Measurements from ENCODE around the gene EMILIN1. TPM values are rescaled to one million over a fixed set of nuclear protein-coding genes. Genes with fewer than 3 reads are reported as not detected.

The EMILIN1 gene
- total and polyA plus RNA-seq, 2 donors (not counting 1 experiment from before 2014, with no cell fraction given) = 0.24 to 0.52 TPM

- no peak for TF ChIP-seq EZH2 (IDR thresholded peaks at IDR 0.05; ENCODE audit: borderline replicate concordance, insufficient read depth, low read depth, low read length, poor library complexity, severe bottlenecking)
- no peak for TF ChIP-seq CTCF (IDR thresholded peaks at IDR 0.05)
- H4K20me1 ChIP-seq (ENCODE audit: control insufficient read depth, insufficient read depth, low read length, poor library complexity, severe bottlenecking) = no peaks in the 10 kb centered on the region
- Mint-ChIP-seq H3K27ac (no peak overlapping the region), H3K27me3 (no peaks in the 10 kb centered on the region), H3K9me3 (ENCODE audit: insufficient read depth) (no peaks in the 10 kb centered on the region), H3K4me1 (peaks cover under 1% of the 10 kb centered on the region), H3K4me3 (no peak overlapping the region)
- no peak overlapping the region for H3K4me3 ChIP-seq (ENCODE audit: control extremely low read depth in 1 of 5, extremely low read depth in 1 of 5, insufficient read depth in 1 of 5, low read depth in 2 of 5, low read length in 4 of 5)
- peaks cover 0 to 30% of the 10 kb centered on the region in 2 experiments for H3K36me3 ChIP-seq (replicated peaks in 1 of 2; ENCODE audit: control extremely low read depth in 1 of 2, control insufficient read depth in 1 of 2, extremely low read depth in 1 of 2, insufficient read depth in 2 of 2, low read length in 1 of 2)
- ATAC-seq (ENCODE audit: low read depth) (no peak), DNase-seq (no peak)
- H3K79me2 ChIP-seq (ENCODE audit: control insufficient read depth, insufficient read depth, low read length) = no peaks in the 10 kb centered on the region
- WGBS (ENCODE audit: insufficient coverage) = 96% methylated on average over 9 of the region's 10 CpGs
- intact Hi-C loops (cut with micrococcal nuclease) = no loop called here
- H3K9ac ChIP-seq (ENCODE audit: low read length) = no peak overlapping the region
- H2AFZ ChIP-seq (ENCODE audit: insufficient read depth, low read depth, low read length, poor library complexity, severe bottlenecking) = no peak overlapping the region
- no peaks in the 10 kb centered on the region for H3K4me1 ChIP-seq (ENCODE audit: control insufficient read depth in 2 of 2, insufficient read depth in 2 of 2, low read length in 2 of 2)
- CTCF ChIA-PET = no interaction called here
- H3K27me3 ChIP-seq (replicated peaks in 1 of 4; ENCODE audit: control extremely low read depth in 1 of 4, control insufficient read depth in 3 of 4, insufficient read depth in 4 of 4, low read length in 3 of 4) = no peaks in the 10 kb centered on the region
- H3K27ac ChIP-seq (ENCODE audit: low read length in 2 of 2) = no peak overlapping the region
- POLR2A ChIA-PET = no interaction called here
- no peak overlapping the region for H3K4me2 ChIP-seq (replicated peaks; ENCODE audit: low read depth, low read length, poor library complexity, severe bottlenecking)
- H3K9me3 ChIP-seq (ENCODE audit: control extremely low read depth in 1 of 3, control insufficient read depth in 2 of 3, insufficient read depth in 1 of 3, low read length in 2 of 3) = no peaks in the 10 kb centered on the region
Measured at GRCh38 chr2:27058210-27058609, 20.2 kb upstream of the EMILIN1 start.

GRCh38 chr2:27059141-27059820 is 19.1 kb upstream of the EMILIN1 start:
- Histone ChIP-seq H3K4me2 (replicated peaks; ENCODE audit: low read depth, low read length, poor library complexity, severe bottlenecking) (no peak overlapping the region), H3K4me3 (ENCODE audit: control extremely low read depth in 1 of 5, extremely low read depth in 1 of 5, insufficient read depth in 1 of 5, low read depth in 2 of 5, low read length in 4 of 5) (no peak overlapping the region), H3K27me3 (replicated peaks in 1 of 4; ENCODE audit: control extremely low read depth in 1 of 4, control insufficient read depth in 3 of 4, insufficient read depth in 4 of 4, low read length in 3 of 4) (no peaks in the 10 kb centered on the region), H3K4me1 (ENCODE audit: control insufficient read depth in 2 of 2, insufficient read depth in 2 of 2, low read length in 2 of 2) (no peaks in the 10 kb centered on the region), H3K36me3 (replicated peaks in 1 of 2; ENCODE audit: control extremely low read depth in 1 of 2, control insufficient read depth in 1 of 2, extremely low read depth in 1 of 2, insufficient read depth in 2 of 2, low read length in 1 of 2) (peaks cover 0 to 26% of the 10 kb centered on the region in 2 experiments), H3K9me3 (ENCODE audit: control extremely low read depth in 1 of 3, control insufficient read depth in 2 of 3, insufficient read depth in 1 of 3, low read length in 2 of 3) (no peaks in the 10 kb centered on the region), H3K79me2 (ENCODE audit: control insufficient read depth, insufficient read depth, low read length) (no peaks in the 10 kb centered on the region), H3K27ac (ENCODE audit: low read length in 2 of 2) (no peak overlapping the region), H4K20me1 (ENCODE audit: control insufficient read depth, insufficient read depth, low read length, poor library complexity, severe bottlenecking) (no peaks in the 10 kb centered on the region), H3K9ac (ENCODE audit: low read length) (no peak overlapping the region), H2AFZ (ENCODE audit: insufficient read depth, low read depth, low read length, poor library complexity, severe bottlenecking) (no peak overlapping the region)
- ChIA-PET CTCF (interaction anchor here (1.2 kb wide), 1 partner anchor 9 kb away, joined by 3 read pairs; no protein-coding TSS in a partner anchor), POLR2A (no interaction called here)
- Mint-ChIP-seq H3K4me3 (no peak overlapping the region), H3K27ac (no peak overlapping the region), H3K27me3 (no peaks in the 10 kb centered on the region), H3K4me1 (no peaks in the 10 kb centered on the region), H3K9me3 (ENCODE audit: insufficient read depth) (no peaks in the 10 kb centered on the region)
- intact Hi-C loops (cut with micrococcal nuclease) = no loop called here
- TF ChIP-seq CTCF (IDR thresholded peaks at IDR 0.05) (no peak), EZH2 (IDR thresholded peaks at IDR 0.05; ENCODE audit: borderline replicate concordance, insufficient read depth, low read depth, low read length, poor library complexity, severe bottlenecking) (no peak)
- DNase-seq (no peak), ATAC-seq (ENCODE audit: low read depth) (no peak)
- WGBS (ENCODE audit: insufficient coverage) = 99% methylated on average over 14 of the region's 15 CpGs
